ENCODE data around the gene PLIN4.
A peak's percentile ranks its signal among the peaks of the same experiment; 100 is the strongest.
"Not testable (repeated sequence)": the region's sequence is repeated elsewhere in the genome, so short reads cannot be mapped to it uniquely, and the experiment has no call there.

The PLIN4 gene

GRCh38 chr19:4518345-4519171 lies at the start of gene PLIN4:
PLIN4 (minus strand) TSS chr19:4518486; CDS start chr19:4518272, 214 bp downstream.
- no peak for DNase-seq (ENCODE audit: low read depth in 1 of 2, low spot score in 1 of 2)

GRCh38 chr19:4567584-4568071 lies 49.3 kb upstream of the PLIN4 start:
- DNase-seq (ENCODE audit: low read depth in 1 of 2, low spot score in 1 of 2), result peak; percentile 22 to 46

GRCh38 chr19:4566402-4567051 lies 48.2 kb upstream of the PLIN4 start:
- DNase-seq (ENCODE audit: low read depth in 1 of 2, low spot score in 1 of 2), result no peak

- DNase-seq (ENCODE audit: low read depth in 1 of 2, low spot score in 1 of 2), result not testable (repeated sequence)
These were observed 45.3 kb upstream of the PLIN4 start for GRCh38 chr19:4563562-4563961.

GRCh38 chr19:4562085-4562484 lies 43.8 kb upstream of the PLIN4 start:
- DNase-seq (ENCODE audit: low read depth in 1 of 2, low spot score in 1 of 2), result not testable (repeated sequence)

- no peak for DNase-seq (ENCODE audit: low read depth in 1 of 2, low spot score in 1 of 2)
These were observed 41.3 kb upstream of the PLIN4 start, which contains the start of gene SEMA6B for GRCh38 chr19:4559569-4559968. SEMA6B (minus strand) TSS chr19:4559684; CDS start chr19:4558457, 1,227 bp downstream.

- no peak for DNase-seq (ENCODE audit: low read depth in 1 of 2, low spot score in 1 of 2)
These were observed 40.0 kb upstream of the PLIN4 start for GRCh38 chr19:4557971-4558941.

- no peak for DNase-seq (ENCODE audit: low read depth in 1 of 2, low spot score in 1 of 2)
These were observed 39.1 kb upstream of the PLIN4 start for GRCh38 chr19:4557144-4557970.

GRCh38 chr19:4556597-4557127 lies 38.4 kb upstream of the PLIN4 start:
- no peak for DNase-seq (ENCODE audit: low read depth in 1 of 2, low spot score in 1 of 2)

GRCh38 chr19:4555657-4556561 lies 37.6 kb upstream of the PLIN4 start:
- no peak for DNase-seq (ENCODE audit: low read depth in 1 of 2, low spot score in 1 of 2)

GRCh38 chr19:4554717-4555116 lies 36.4 kb upstream of the PLIN4 start:
- no peak for DNase-seq (ENCODE audit: low read depth in 1 of 2, low spot score in 1 of 2)

- DNase-seq (ENCODE audit: low read depth in 1 of 2, low spot score in 1 of 2), result no peak
These were observed 35.5 kb upstream of the PLIN4 start for GRCh38 chr19:4553775-4554174.

GRCh38 chr19:4553092-4553695 lies 34.9 kb upstream of the PLIN4 start:
- DNase-seq (ENCODE audit: low read depth in 1 of 2, low spot score in 1 of 2), result no peak

- DNase-seq (ENCODE audit: low read depth in 1 of 2, low spot score in 1 of 2), result no peak
These were observed 34.2 kb upstream of the PLIN4 start for GRCh38 chr19:4552525-4552819.

- no peak for DNase-seq (ENCODE audit: low read depth in 1 of 2, low spot score in 1 of 2)
These were observed 32.3 kb upstream of the PLIN4 start for GRCh38 chr19:4550479-4551050.

GRCh38 chr19:4550018-4550417 lies 31.7 kb upstream of the PLIN4 start:
- no peak for DNase-seq (ENCODE audit: low read depth in 1 of 2, low spot score in 1 of 2)

GRCh38 chr19:4548238-4548584 lies 29.9 kb upstream of the PLIN4 start:
- DNase-seq (ENCODE audit: low read depth in 1 of 2, low spot score in 1 of 2), result no peak

Data from stimulated activated CD4-positive, alpha-beta T cell treated with anti-CD3 and anti-CD28 coated beads, Interleukin-15, amount 100 ng/mL, for 1 hour (primary cell).